ENCODE data around the gene DROSHA.

DNA sequence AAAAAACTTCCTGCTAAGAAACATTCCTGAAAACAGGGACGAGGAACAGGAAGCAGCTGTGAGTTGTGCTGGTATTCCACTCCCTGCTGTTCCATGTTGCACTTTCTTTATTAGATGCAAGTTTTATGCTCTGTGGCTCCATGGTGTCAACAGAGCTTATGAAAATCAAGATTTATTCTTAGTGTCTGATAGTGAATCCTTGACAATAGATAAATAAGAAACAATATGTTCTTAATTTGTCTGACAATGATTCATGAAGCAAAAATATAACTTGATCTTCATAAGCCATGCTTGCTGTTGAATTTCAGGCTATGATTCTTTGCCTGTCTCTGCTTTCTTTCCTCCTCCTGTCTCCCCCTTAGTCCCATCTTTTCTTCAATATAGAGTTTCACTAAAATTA, 119.6 kb downstream of the DROSHA start:
- TF ChIP-seq, protein P1, sequence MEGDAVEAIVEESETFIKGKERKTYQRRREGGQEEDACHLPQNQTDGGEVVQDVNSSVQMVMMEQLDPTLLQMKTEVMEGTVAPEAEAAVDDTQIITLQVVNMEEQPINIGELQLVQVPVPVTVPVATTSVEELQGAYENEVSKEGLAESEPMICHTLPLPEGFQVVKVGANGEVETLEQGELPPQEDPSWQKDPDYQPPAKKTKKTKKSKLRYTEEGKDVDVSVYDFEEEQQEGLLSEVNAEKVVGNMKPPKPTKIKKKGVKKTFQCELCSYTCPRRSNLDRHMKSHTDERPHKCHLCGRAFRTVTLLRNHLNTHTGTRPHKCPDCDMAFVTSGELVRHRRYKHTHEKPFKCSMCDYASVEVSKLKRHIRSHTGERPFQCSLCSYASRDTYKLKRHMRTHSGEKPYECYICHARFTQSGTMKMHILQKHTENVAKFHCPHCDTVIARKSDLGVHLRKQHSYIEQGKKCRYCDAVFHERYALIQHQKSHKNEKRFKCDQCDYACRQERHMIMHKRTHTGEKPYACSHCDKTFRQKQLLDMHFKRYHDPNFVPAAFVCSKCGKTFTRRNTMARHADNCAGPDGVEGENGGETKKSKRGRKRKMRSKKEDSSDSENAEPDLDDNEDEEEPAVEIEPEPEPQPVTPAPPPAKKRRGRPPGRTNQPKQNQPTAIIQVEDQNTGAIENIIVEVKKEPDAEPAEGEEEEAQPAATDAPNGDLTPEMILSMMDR (IDR thresholded peaks at IDR 0.05; ENCODE audit: low read length) = no peak
- TF ChIP-seq EZH2 (optimal IDR thresholded peaks at IDR 0.05; ENCODE audit: low read depth, low read length) = no peak

All from MM.1S (cell line).